OCI-LY1 (cell line): ENCODE data around the gene LRRC34.

Experiments used
- H2AFZ ChIP-seq: fragments of 200-600 bp; sonication (generic), shearing (Covaris generic); 2 replicates; pipeline ENCODE4 v1.6.0; 2014; ENCODE audit warnings: antibody characterized with exemption, mild to moderate bottlenecking, low read length
- H3F3A ChIP-seq: fragments of 200-600 bp; sonication (generic), shearing (Covaris generic); 2 replicates; pipeline ENCODE4 v1.6.0; 2014; ENCODE audit warnings: mild to moderate bottlenecking, antibody characterized with exemption, low read length, moderate library complexity; ENCODE audit not compliant: insufficient read depth
- H3K27ac ChIP-seq: fragments of 200-600 bp; sonication (generic); 2 replicates; pipeline ENCODE4 v1.5.1; 2014; ENCODE audit warnings: low read length, mixed run types, mild to moderate bottlenecking, low read depth; ENCODE audit not compliant: poor library complexity, severe bottlenecking
- H3K27me3 ChIP-seq: fragments of 200-600 bp; sonication (generic); 2 replicates; pipeline ENCODE4 v1.6.0; 2014; ENCODE audit warnings: antibody characterized with exemption, mild to moderate bottlenecking, low read length, moderate library complexity; ENCODE audit not compliant: insufficient read depth
- H3K36me3 ChIP-seq: fragments of 200-600 bp; sonication (generic); 2 replicates; pipeline ENCODE4 v1.6.1; 2014; ENCODE audit warnings: mild to moderate bottlenecking, antibody characterized with exemption, low read length, moderate library complexity, mixed read lengths; ENCODE audit not compliant: insufficient read depth
- H3K4me1 ChIP-seq: fragments of 200-600 bp; sonication (generic); 2 replicates; pipeline ENCODE4 v1.5.1; 2014; ENCODE audit warnings: mild to moderate bottlenecking, low read length, moderate library complexity; ENCODE audit not compliant: insufficient read depth, severe bottlenecking
- H3K4me2 ChIP-seq: fragments of 200-600 bp; sonication (generic), shearing (Covaris generic); 2 replicates; pipeline ENCODE4 v1.6.1; 2014; ENCODE audit warnings: low read length
- H3K4me3 ChIP-seq: fragments of 200-600 bp; sonication (generic); 2 replicates; pipeline ENCODE4 v1.5.1; 2014; ENCODE audit warnings: low read length, low read depth, mild to moderate bottlenecking, mixed read lengths; ENCODE audit not compliant: poor library complexity, severe bottlenecking
- H3K79me2 ChIP-seq: fragments of 200-600 bp; shearing (Covaris generic); 2 replicates; pipeline ENCODE4 v1.6.1; 2016; ENCODE audit warnings: mixed run types, low read length, mixed read lengths; ENCODE audit not compliant: insufficient read depth
- H3K9ac ChIP-seq: fragments of 200-600 bp; sonication (generic), shearing (Covaris generic); 2 replicates; pipeline ENCODE4 v1.6.1; 2014; ENCODE audit warnings: mild to moderate bottlenecking, low read length, mixed read lengths
- H3K9me2 ChIP-seq: fragments of 200-600 bp; sonication (generic), shearing (Covaris generic); 2 replicates; pipeline ENCODE4 v1.6.1; 2014; ENCODE audit warnings: low read depth, mild to moderate bottlenecking, low read length, mixed read lengths
- H3K9me3 ChIP-seq: fragments of 200-600 bp; shearing (Covaris generic); 2 replicates; pipeline ENCODE4 v1.6.1; 2014; ENCODE audit warnings: low read length, mixed read lengths
- H4K20me1 ChIP-seq: fragments of 200-600 bp; sonication (generic), shearing (Covaris generic); 2 replicates; pipeline ENCODE4 v1.6.0; 2016; ENCODE audit warnings: mild to moderate bottlenecking, low read length; ENCODE audit not compliant: insufficient read depth
- EZH2 ChIP-seq: fragments of 200-600 bp; sonication (generic), shearing (Covaris generic); IDR thresholded peaks from 2 replicates; pipeline ENCODE4 v1.8.0; 2017; ENCODE audit warnings: borderline replicate concordance, mixed run types, mild to moderate bottlenecking, antibody characterized with exemption, low read length, moderate library complexity, mixed read lengths
- TF ChIP-seq, protein P1 (sequence below): fragments of 200-600 bp; sonication (generic), shearing (Covaris generic); IDR thresholded peaks from 2 replicates; pipeline ENCODE4 v1.5.1; 2017; ENCODE audit warnings: mild to moderate bottlenecking, antibody characterized with exemption, low read length, moderate library complexity, mixed read lengths

LRRC34 gene

GRCh38 chr3:169772305-169772896 is 40.3 kb downstream of the LRRC34 start:
- Histone ChIP-seq H3K4me2 (peak overlapping the region; percentile 82), H3K4me1 (peaks cover 27% of the 10 kb centered on the region), H3K27me3 (no peaks in the 10 kb centered on the region), H3K27ac (peak overlapping the region; percentile 95), H3K36me3 (peaks cover 32% of the 10 kb centered on the region), H3K9me2 (no peaks in the 10 kb centered on the region), H3K79me2 (peaks cover 28% of the 10 kb centered on the region), H3K9ac (peak overlapping the region; percentile 82), H4K20me1 (no peaks in the 10 kb centered on the region), H3K4me3 (peak overlapping the region; percentile 71), H2AFZ (no peak overlapping the region), H3F3A (peaks cover 27% of the 10 kb centered on the region), H3K9me3 (no peaks in the 10 kb centered on the region)
- no peak for TF ChIP-seq EZH2
- TF ChIP-seq, protein P1, sequence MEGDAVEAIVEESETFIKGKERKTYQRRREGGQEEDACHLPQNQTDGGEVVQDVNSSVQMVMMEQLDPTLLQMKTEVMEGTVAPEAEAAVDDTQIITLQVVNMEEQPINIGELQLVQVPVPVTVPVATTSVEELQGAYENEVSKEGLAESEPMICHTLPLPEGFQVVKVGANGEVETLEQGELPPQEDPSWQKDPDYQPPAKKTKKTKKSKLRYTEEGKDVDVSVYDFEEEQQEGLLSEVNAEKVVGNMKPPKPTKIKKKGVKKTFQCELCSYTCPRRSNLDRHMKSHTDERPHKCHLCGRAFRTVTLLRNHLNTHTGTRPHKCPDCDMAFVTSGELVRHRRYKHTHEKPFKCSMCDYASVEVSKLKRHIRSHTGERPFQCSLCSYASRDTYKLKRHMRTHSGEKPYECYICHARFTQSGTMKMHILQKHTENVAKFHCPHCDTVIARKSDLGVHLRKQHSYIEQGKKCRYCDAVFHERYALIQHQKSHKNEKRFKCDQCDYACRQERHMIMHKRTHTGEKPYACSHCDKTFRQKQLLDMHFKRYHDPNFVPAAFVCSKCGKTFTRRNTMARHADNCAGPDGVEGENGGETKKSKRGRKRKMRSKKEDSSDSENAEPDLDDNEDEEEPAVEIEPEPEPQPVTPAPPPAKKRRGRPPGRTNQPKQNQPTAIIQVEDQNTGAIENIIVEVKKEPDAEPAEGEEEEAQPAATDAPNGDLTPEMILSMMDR, result no peak

- Histone ChIP-seq H2AFZ (peak overlapping the region; percentile 86), H3K36me3 (peaks cover 25% of the 10 kb centered on the region), H3K9ac (peak overlapping the region; percentile 82), H3K27ac (peak overlapping the region; percentile 95), H3K4me2 (peak overlapping the region; percentile 82), H3K9me3 (no peaks in the 10 kb centered on the region), H3F3A (peaks cover 34% of the 10 kb centered on the region), H3K4me1 (peaks cover 27% of the 10 kb centered on the region), H3K4me3 (peak overlapping the region; percentile 71), H3K9me2 (no peaks in the 10 kb centered on the region), H4K20me1 (no peaks in the 10 kb centered on the region), H3K27me3 (no peaks in the 10 kb centered on the region), H3K79me2 (peaks cover 28% of the 10 kb centered on the region)
- TF ChIP-seq, protein P1, result no peak
- TF ChIP-seq EZH2, result no peak
These were observed 41.0 kb downstream of the LRRC34 start for GRCh38 chr3:169771497-169772304.

DNA sequence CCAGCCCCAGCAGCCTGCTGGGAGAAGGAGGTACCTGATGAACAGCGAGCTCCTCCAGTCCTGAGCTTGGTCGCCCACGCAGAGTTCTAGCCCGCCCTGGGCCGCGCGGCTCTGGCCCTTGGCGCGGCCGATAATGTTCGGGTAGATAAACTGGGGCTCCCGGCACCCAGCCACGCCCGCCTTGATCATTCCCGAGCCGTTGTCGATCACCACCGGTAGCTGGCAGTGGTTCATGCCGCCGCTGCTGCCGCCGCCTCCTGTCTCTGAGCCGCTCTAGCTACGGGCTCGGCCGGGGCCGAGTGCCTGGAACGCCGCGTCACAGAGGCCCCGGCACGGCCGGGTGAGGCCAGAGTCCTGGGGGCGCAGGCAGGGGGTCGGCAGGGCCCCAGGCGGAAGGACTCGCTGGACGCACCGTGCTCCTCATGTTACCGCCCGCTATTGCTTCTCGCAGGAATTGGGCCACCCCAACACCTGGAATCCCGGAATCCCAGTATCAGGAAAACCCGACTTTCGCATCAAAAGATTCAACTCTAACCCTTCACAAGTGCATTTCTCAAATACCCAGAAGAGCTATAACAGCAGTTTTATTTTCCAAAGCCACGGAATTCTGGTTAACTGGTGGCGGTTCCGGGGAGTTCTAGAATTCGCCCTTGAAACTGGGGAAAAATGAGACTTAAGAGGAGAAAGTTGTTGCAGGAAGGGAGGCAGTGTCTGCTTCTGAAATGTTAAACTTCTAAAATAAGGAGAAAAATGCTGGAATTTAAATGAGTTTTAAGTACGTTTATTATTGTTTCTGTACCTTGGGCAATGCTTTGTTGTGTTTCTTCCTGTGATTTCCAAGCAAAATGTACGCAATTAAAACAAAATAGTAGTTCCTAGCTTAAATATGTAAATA is 43.2 kb downstream of the LRRC34 start, which contains the start of gene ACTRT3:
TSS of gene ACTRT3 (minus strand) at position 275 of the 895 bp plus-strand sequence. CDS start at position 234, 41 bp downstream.
- Histone ChIP-seq H4K20me1 (no peaks in the 10 kb centered on the region), H3K27me3 (no peaks in the 10 kb centered on the region), H3K4me3 (peak within 1 kb of the TSS; percentile 64), H3K4me1 (peaks cover 18% of the 10 kb centered on the region), H3K9ac (peak within 1 kb of the TSS; percentile 73), H3K4me2 (peak within 1 kb of the TSS; percentile 72), H3K9me3 (no peaks in the 10 kb centered on the region), H2AFZ (peak within 1 kb of the TSS; percentile 91), H3K36me3 (peaks cover 4% of the 10 kb centered on the region; the same call in 1 of the 2 replicates), H3K79me2 (peaks cover 12% of the 10 kb centered on the region), H3F3A (peaks cover 43% of the 10 kb centered on the region), H3K27ac (peak within 1 kb of the TSS; percentile 79), H3K9me2 (no peaks in the 10 kb centered on the region)
- no peak for TF ChIP-seq EZH2
- TF ChIP-seq, protein P1, result peak; percentile 11; the same call in 1 of the 2 replicates
